Nephron (organoid): ENCODE measurements around the gene TMCC2.
A peak's percentile ranks its signal among the peaks of the same experiment; 100 is the strongest.
"Not testable (repeated sequence)": the region's sequence is repeated elsewhere in the genome, so short reads cannot be mapped to it uniquely, and the experiment has no call there.

Experiments
- H3K27ac Mint-ChIP-seq, 3 experiments: 2 replicates each; pipeline ENCODE4 v1.8.0; 2020; ENCODE audit warnings: mixed read lengths in 3 of 3, mild to moderate bottlenecking in 2 of 3, moderate library complexity in 1 of 3
- H3K27me3 Mint-ChIP-seq: 2 replicates; pipeline ENCODE4 v1.8.0; 2021; ENCODE audit warnings: low read depth, mild to moderate bottlenecking, moderate library complexity, mixed read lengths
- H3K36me3 Mint-ChIP-seq: 2 replicates; pipeline ENCODE4 v1.8.0; 2020; ENCODE audit warnings: low read depth, mixed read lengths
- H3K4me1 Mint-ChIP-seq: 2 replicates; pipeline ENCODE4 v1.8.0; 2020; ENCODE audit warnings: mixed read lengths
- H3K4me3 Mint-ChIP-seq, 3 experiments: 2 replicates each; pipeline ENCODE4 v1.8.0; 2020; ENCODE audit warnings: mild to moderate bottlenecking in 3 of 3, mixed read lengths in 3 of 3, moderate library complexity in 2 of 3
- H3K9me3 Mint-ChIP-seq: 2 replicates; pipeline ENCODE4 v1.8.0; 2020; ENCODE audit warnings: mixed read lengths
- CTCF ChIP-seq, 3 experiments: fragments of 200-600 bp; sonication (generic); IDR thresholded peaks; one replicate each; pipeline ENCODE4 v1.5.0; 2021; ENCODE audit warnings: antibody characterized with exemption in 3 of 3; ENCODE audit not compliant: unreplicated experiment in 3 of 3

Gene TMCC2

GRCh38 chr1:205275916-205276688 lies 48.4 kb downstream of the TMCC2 start:
- no peak overlapping the region for H3K27ac Mint-ChIP-seq
- H3K27me3 Mint-ChIP-seq, result peaks cover 8% of the 10 kb centered on the region
- H3K4me1 Mint-ChIP-seq, result peaks cover 6% of the 10 kb centered on the region
- no peak for TF ChIP-seq CTCF (IDR thresholded peaks at IDR 0.05; ENCODE audit: unreplicated experiment in 3 of 3)
- no peak overlapping the region for H3K4me3 Mint-ChIP-seq
- no peaks in the 10 kb centered on the region for H3K36me3 Mint-ChIP-seq
- H3K9me3 Mint-ChIP-seq, result no peaks in the 10 kb centered on the region

GRCh38 chr1:205276689-205277065 lies 48.9 kb downstream of the TMCC2 start:
- Mint-ChIP-seq H3K4me1 (peaks cover 5% of the 10 kb centered on the region), H3K27me3 (peaks cover 8% of the 10 kb centered on the region), H3K27ac (no peak overlapping the region), H3K36me3 (no peaks in the 10 kb centered on the region), H3K4me3 (no peak overlapping the region), H3K9me3 (no peaks in the 10 kb centered on the region)
- no peak for TF ChIP-seq CTCF (IDR thresholded peaks at IDR 0.05; ENCODE audit: unreplicated experiment in 3 of 3)

GRCh38 chr1:205279986-205280385 lies 52.2 kb downstream of the TMCC2 start:
- Mint-ChIP-seq H3K36me3 (no peaks in the 10 kb centered on the region), H3K4me3 (no peak overlapping the region), H3K4me1 (peaks cover 18% of the 10 kb centered on the region), H3K27ac (no peak overlapping the region), H3K9me3 (no peaks in the 10 kb centered on the region), H3K27me3 (peaks cover 20% of the 10 kb centered on the region)
- no peak for TF ChIP-seq CTCF (IDR thresholded peaks at IDR 0.05; ENCODE audit: unreplicated experiment in 3 of 3)

GRCh38 chr1:205280666-205281395 lies 53.1 kb downstream of the TMCC2 start:
- H3K27ac Mint-ChIP-seq, H3K9me3 Mint-ChIP-seq, H3K36me3 Mint-ChIP-seq, H3K4me3 Mint-ChIP-seq: not testable (repeated sequence)
- Mint-ChIP-seq H3K4me1 (peaks cover 26% of the 10 kb centered on the region), H3K27me3 (peaks cover 20% of the 10 kb centered on the region)

- no peaks in the 10 kb centered on the region for H3K36me3 Mint-ChIP-seq
- H3K4me3 Mint-ChIP-seq, result no peak overlapping the region
- H3K27me3 Mint-ChIP-seq, result peaks cover 23% of the 10 kb centered on the region
- no peaks in the 10 kb centered on the region for H3K9me3 Mint-ChIP-seq
- peaks cover 41% of the 10 kb centered on the region for H3K4me1 Mint-ChIP-seq
- no peak for TF ChIP-seq CTCF (IDR thresholded peaks at IDR 0.05; ENCODE audit: unreplicated experiment in 3 of 3)
- H3K27ac Mint-ChIP-seq, result peak overlapping the region in 2 of 3 experiments; percentile 23 to 54
Measured at GRCh38 chr1:205283270-205284147, 55.8 kb downstream of the TMCC2 start.
